ENCODE data around the gene TMA7B.

The TMA7B gene

DNA sequence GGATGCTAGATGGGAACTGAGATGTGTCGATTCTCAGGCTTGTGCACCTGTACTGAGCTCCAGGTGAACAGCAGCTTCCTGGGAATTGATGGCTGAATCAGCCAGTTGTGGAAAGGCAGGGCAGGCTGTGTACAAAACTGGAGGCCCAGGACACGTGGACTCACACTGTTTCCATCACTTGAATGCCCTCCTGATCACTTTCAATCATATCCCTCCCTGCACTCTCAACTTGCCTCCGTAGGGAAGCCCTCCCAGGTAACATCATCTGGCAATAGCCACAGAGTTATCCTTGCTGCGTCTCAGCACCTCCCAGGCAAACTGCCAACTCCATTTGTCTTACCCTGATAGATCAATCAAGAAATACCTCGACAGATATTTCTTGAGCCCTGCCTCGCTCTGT lies 44.6 kb downstream of the TMA7B start:
- no peak for DNase-seq

- no peak for DNase-seq
These were observed 46.4 kb downstream of the TMA7B start for GRCh38 chr22:40006641-40007040.

GRCh38 chr22:40007853-40008710 lies 47.9 kb downstream of the TMA7B start:
- no peak for DNase-seq

GRCh38 chr22:40008726-40009291 lies 48.6 kb downstream of the TMA7B start:
- DNase-seq, result no peak

GRCh38 chr22:40009292-40009774 lies 49.1 kb downstream of the TMA7B start:
- no peak for DNase-seq

- peak in 2 of 4 experiments; percentile 9 to 43 for DNase-seq
These were observed 49.9 kb downstream of the TMA7B start for GRCh38 chr22:40009951-40010671.

- DNase-seq, result no peak
These were observed 50.5 kb downstream of the TMA7B start for GRCh38 chr22:40010746-40011145.

All from activated naive CD4-positive, alpha-beta T cell (primary cell).